ENCODE results near the gene ARID3A.
"Not testable (repeated sequence)": the region's sequence is repeated elsewhere in the genome, so short reads cannot be mapped to it uniquely, and the experiment has no call there.

The ARID3A gene

GRCh38 chr19:925526-926322 lies at the start of gene ARID3A:
Gene ARID3A, plus strand, starts transcription at chr19:926035. Its CDS starts 3,494 bp downstream, at chr19:929529.
- peak in 1 of 3 donors; percentile 70 for DNase-seq (ENCODE audit: low read depth in 3 of 3)

GRCh38 chr19:876089-876488 lies 49.7 kb upstream of the ARID3A start:
- no peak for DNase-seq (ENCODE audit: low read depth in 3 of 3)

GRCh38 chr19:876780-877314 lies 49.0 kb upstream of the ARID3A start:
- DNase-seq (ENCODE audit: low read depth in 3 of 3): no peak

- not testable (repeated sequence) for DNase-seq (ENCODE audit: low read depth in 3 of 3)
These were observed 47.7 kb upstream of the ARID3A start for GRCh38 chr19:877992-878660.

GRCh38 chr19:878751-879561 lies 46.9 kb upstream of the ARID3A start:
- DNase-seq (ENCODE audit: low read depth in 3 of 3): not testable (repeated sequence)

- no peak for DNase-seq (ENCODE audit: low read depth in 3 of 3)
These were observed 46.0 kb upstream of the ARID3A start for GRCh38 chr19:879711-880438.

GRCh38 chr19:881385-882071 lies 44.3 kb upstream of the ARID3A start:
- no peak for DNase-seq (ENCODE audit: low read depth in 3 of 3)

GRCh38 chr19:882871-883497 lies 42.9 kb upstream of the ARID3A start:
- DNase-seq (ENCODE audit: low read depth in 3 of 3): no peak

- DNase-seq (ENCODE audit: low read depth in 3 of 3): no peak
These were observed 42.1 kb upstream of the ARID3A start for GRCh38 chr19:883661-884211.

- DNase-seq (ENCODE audit: low read depth in 3 of 3): no peak
These were observed 41.2 kb upstream of the ARID3A start for GRCh38 chr19:884420-885211.

- no peak for DNase-seq (ENCODE audit: low read depth in 3 of 3)
These were observed 40.2 kb upstream of the ARID3A start for GRCh38 chr19:885536-886224.

GRCh38 chr19:887072-887471 lies 38.8 kb upstream of the ARID3A start:
- DNase-seq (ENCODE audit: low read depth in 3 of 3): no peak

GRCh38 chr19:887599-887998 lies 38.2 kb upstream of the ARID3A start:
- no peak for DNase-seq (ENCODE audit: low read depth in 3 of 3)

- no peak for DNase-seq (ENCODE audit: low read depth in 3 of 3)
These were observed 37.1 kb upstream of the ARID3A start for GRCh38 chr19:888581-889385.

GRCh38 chr19:889662-890295 lies 36.1 kb upstream of the ARID3A start:
- DNase-seq (ENCODE audit: low read depth in 3 of 3): no peak

GRCh38 chr19:890831-891230 lies 35.0 kb upstream of the ARID3A start:
- no peak for DNase-seq (ENCODE audit: low read depth in 3 of 3)

Measured in stimulated activated CD4-positive, alpha-beta T cell treated with anti-CD3 and anti-CD28 coated beads, TNF-alpha, amount 100 ng/mL, for 48 hours (primary cell).